Urinary bladder (tissue), 4 donors: ENCODE results near the gene CTSE. TPM values are rescaled to one million over a fixed set of nuclear protein-coding genes. Genes with fewer than 3 reads are reported as not detected.
"Not testable (repeated sequence)": the region's sequence is repeated elsewhere in the genome, so short reads cannot be mapped to it uniquely, and the experiment has no call there.

ENCODE experiments used
- DNase-seq: peaks from one replicate; pipeline ENCODE4 v3.0.0-alpha.2; 2015; ENCODE audit errors: extremely low spot score
- H3K27ac ChIP-seq: one replicate; pipeline ENCODE4 v1.5.1; 2013; ENCODE audit warnings: low read depth, mild to moderate bottlenecking, moderate library complexity
- H3K36me3 ChIP-seq: one replicate; pipeline ENCODE4 v1.6.1; 2013; ENCODE audit warnings: mild to moderate bottlenecking, moderate library complexity; ENCODE audit not compliant: insufficient read depth
- H3K4me1 ChIP-seq: one replicate; pipeline ENCODE4 v1.6.1; 2013; ENCODE audit warnings: mild to moderate bottlenecking, moderate library complexity; ENCODE audit not compliant: insufficient read depth
- H3K4me3 ChIP-seq: one replicate; pipeline ENCODE4 v1.5.1; 2013; ENCODE audit warnings: low read depth, low read length
- WGBS: extraction: QIAGEN DNeasy Blood & Tissue Kit; methylation state at CpG from one replicate; pipeline ENCODE4 v1.1.7; 2013; 5-methylcytosine and 5-hydroxymethylcytosine counted together
- polyA plus RNA-seq: library from polyadenylated mRNA; stranded (reverse); fragments of 200-250 nt; gene quantifications from one replicate; pipeline ENCODE4 v1.2.3, GENCODE V29; 2013
- total RNA-seq: library from RNA; depleted of rRNA; stranded (reverse); fragments of >200 nt; gene quantifications from one replicate; pipeline ENCODE4 v1.2.3, GENCODE V29; 2014
- donor health status: healthy with polysubstance abuse.
- donor health status: healthy.

CTSE gene
- total and polyA plus RNA-seq, 2 donors: 0.26 to 0.72 TPM

DNA sequence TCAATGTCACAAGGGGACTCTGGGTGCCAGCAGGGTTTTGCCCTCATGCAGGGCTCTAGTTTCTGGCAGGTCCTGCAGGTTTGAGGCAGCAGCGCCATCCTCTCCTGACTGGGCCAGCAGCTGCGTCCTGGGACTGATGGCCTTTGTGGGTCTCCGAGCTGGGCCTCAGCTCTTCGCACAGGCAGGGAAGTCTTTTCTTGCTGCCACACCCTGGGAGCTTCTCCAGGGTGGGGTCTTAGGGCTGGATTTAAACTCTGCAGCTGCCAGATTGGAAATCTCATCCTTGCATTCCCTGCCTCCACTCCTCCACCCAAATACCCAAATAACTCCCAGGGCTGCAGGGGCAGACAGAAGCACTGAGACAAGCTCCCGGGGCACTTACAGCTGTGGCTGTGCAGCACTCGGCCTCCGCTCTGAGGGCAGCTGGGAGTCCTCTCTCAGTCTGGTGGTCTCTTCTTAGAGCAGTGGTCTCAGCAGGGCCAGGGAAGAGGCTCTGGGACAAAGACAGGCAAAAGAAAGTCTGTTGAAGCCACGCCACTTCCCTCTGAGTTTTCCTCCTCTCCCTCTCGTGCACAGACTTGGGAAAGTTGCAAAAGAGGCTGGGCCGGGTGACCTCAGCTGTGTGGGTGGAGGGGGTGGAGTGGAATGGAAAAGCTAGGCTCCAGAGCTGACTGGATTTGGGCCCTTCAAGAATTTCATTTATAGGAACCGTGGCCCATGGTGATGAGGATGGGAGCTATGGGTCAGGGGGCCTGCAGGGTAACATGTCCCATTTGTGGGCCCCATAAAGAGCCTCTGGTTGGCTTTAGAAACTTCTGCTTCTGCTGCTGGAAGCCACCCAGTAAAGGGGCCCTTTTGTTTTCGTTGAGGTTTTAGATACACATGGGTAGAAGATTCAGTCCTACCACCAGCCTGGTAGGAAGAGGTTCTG is 20.6 kb downstream of the CTSE start, which contains the start of gene RAB7B:
RAB7B (minus strand) TSS at position 525 of the 931 bp plus-strand sequence. CDS start 9,260 bp downstream, outside the sequence.
- H3K27ac ChIP-seq: no peak within 1 kb of the TSS
- H3K4me3 ChIP-seq: peak within 1 kb of the TSS; percentile 15
- WGBS: 28% methylated on average over 12 of the region's 12 CpGs
- H3K36me3 ChIP-seq: no peaks in the 10 kb centered on the region
- no peaks in the 10 kb centered on the region for H3K4me1 ChIP-seq
- DNase-seq: no peak

DNA sequence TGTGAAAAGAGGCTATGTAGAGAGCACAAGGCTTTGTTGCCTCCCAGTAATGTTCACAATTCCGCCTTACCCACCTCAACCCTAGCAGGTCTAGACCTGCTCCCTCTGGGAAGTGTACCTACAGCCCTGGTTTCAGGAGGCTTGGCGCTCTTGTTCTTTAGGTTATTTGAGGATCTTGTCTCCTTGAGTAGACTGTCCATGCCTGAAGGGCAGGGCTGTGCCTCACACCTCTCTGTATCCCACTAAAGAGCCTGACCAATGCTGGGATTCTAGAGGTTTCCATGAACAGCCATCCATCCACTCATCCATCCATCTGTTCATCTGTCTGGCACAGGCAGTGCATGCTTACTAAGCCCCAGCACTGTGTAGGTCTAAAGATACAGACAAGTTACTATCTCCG is 21.5 kb downstream of the CTSE start:
- no peaks in the 10 kb centered on the region for H3K4me1 ChIP-seq
- DNase-seq: no peak

DNA sequence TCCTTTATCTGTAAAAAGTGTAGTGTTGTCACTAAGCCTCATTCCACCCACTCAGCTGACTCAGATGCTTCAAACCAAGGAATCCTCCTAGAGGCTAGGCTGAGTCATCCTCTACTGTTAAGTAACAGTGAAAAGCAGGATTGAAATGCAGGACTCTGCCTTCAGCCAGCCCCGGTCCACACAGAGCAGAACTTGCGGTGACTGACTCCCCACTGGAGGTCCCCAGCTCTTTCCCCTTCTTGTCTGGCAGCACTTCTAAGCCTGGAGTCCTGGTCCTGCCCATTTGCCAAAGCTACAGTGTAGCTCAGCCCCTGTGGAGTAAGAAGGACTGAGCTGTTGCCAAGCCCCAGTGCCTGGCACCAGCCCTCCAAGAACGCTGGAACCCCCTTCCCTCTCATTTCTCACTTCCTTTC is 22.2 kb downstream of the CTSE start:
- 17% methylated on average over 3 of the region's 3 CpGs for WGBS

More for the DNA sequence above, 21.5 kb downstream of the CTSE start:
- no peaks in the 10 kb centered on the region for H3K36me3 ChIP-seq
- no peak overlapping the region for H3K27ac ChIP-seq
- H3K4me3 ChIP-seq: no peak overlapping the region
- 85% methylated on average over 3 of the region's 3 CpGs for WGBS

DNA sequence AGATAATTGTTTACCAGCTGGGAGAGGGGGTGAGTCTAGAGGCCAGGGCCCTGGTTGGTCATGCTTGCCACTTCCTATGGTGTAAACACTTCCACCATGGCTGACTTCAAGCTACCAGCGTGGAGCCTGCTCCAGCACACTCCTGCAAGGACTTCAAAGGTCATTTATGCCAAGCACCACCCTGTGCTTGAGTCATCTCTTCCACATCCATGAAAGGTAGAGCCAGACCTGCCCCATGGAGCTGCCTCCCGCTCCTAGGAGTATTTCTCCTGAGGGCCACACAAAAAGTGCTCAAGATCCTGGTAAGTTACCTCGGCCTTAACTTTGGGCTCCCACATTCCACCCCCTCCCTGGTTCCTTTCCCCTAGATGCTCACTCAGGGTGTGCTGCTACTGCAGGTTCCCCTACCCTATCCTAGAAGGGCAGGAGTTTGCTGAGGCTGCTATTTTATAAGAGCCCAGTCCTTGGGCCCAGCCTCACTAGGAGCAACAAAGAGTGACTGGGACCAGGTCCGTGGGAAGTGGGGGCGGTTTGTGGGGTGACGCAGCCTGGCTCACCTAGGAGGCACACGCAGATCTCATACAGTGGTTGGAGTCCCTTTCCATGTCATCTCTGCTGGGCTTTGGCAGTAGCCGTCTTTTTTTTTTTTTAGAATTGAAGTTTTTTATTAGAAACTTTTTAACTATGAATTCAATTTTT is 22.9 kb downstream of the CTSE start:
- H3K36me3 ChIP-seq: no peaks in the 10 kb centered on the region
- H3K27ac ChIP-seq: no peak overlapping the region
- H3K4me1 ChIP-seq: no peaks in the 10 kb centered on the region
- no peak overlapping the region for H3K4me3 ChIP-seq
- no peak for DNase-seq
- WGBS: 84% methylated on average over 8 of the region's 8 CpGs

More for the DNA sequence above, 22.2 kb downstream of the CTSE start:
- Histone ChIP-seq H3K4me1 (no peaks in the 10 kb centered on the region), H3K4me3 (no peak overlapping the region), H3K27ac (peak overlapping the region; percentile 49), H3K36me3 (no peaks in the 10 kb centered on the region)
- DNase-seq: no peak

DNA sequence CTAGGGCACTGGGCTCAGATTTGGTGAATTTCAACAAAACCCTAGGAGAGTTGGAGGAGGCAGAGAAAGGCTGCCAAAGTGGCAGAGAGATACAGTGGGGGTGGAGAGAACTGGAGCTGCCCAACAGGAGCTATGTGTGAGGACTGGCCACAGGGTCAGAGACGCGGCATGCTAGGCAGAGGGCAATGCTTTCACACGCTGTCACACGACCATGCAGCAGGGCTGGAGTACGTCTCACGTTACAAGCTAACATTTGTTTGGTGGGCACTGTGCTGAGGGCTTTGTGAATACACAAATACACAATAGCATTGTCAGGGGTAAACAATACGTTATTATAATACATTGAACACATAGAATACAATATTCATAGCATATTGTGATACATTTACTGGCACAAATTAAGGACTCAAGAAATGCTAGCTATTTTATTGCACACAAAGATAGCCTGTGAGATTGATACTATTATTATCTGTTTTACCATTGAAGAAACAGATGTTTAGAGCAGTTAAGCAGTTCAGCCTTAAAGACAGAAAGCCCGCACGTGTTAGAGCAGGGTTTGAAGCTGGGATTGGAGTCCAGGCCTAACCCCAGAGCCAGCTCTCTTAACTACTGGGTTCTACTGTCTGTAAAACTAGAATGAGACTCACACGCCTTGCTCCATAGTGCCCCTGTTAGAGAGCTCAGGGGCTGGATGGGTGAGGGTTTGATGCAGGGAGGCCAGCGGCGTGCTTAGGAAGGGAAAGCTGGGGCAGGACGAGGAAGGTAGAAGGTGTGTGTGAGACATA is 25.0 kb downstream of the CTSE start:
- Histone ChIP-seq H3K4me3 (no peak overlapping the region), H3K4me1 (no peaks in the 10 kb centered on the region), H3K36me3 (no peaks in the 10 kb centered on the region), H3K27ac (no peak overlapping the region)
- WGBS: 80% methylated on average over 13 of the region's 13 CpGs
- DNase-seq: no peak

DNA sequence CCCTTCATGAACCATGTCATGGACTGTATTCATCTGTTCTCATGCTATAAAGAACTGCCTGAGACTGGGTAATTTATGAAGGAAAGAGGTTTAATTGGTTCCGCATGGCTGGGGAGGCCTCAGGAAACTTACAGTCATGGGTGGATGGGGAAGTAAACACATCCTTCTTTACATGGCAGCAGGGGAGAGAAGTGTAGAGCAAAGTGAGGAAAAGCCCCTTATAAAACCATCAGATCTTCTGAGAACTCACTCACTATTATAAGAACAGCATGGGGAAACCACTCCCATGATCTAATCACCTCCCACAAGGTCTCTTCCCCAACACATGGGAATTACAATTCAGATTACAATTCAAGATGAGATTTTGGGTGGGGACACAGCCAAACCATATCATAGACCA is 27.1 kb downstream of the CTSE start:
- not testable (repeated sequence) for H3K4me1 ChIP-seq, DNase-seq, H3K36me3 ChIP-seq, H3K27ac ChIP-seq, H3K4me3 ChIP-seq
- 91% methylated on average over 1 of the region's 1 CpG for WGBS

DNA sequence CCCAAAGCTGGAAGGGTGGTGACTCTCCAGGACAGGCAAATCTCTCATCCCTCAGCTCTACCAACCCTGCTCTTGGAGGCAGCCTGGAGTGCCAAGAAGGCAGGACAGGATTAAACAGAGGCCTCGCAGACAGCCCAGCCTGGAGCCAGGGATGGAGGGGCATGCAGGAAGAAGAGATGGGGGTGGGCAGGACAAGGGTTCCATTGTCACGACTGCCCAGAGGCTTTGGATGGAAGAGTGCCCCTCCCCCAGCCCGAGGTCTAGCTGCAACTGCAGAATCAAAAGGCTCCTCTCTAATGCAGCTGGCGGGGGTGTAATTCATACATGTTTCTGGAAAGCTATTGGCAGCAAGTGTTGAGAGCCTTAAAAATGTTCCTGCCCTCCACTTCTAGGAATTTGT is 29.3 kb downstream of the CTSE start:
- 58% methylated on average over 4 of the region's 4 CpGs for WGBS
- Histone ChIP-seq H3K36me3 (no peaks in the 10 kb centered on the region), H3K4me1 (no peaks in the 10 kb centered on the region), H3K27ac (no peak overlapping the region), H3K4me3 (no peak overlapping the region)
- no peak for DNase-seq

DNA sequence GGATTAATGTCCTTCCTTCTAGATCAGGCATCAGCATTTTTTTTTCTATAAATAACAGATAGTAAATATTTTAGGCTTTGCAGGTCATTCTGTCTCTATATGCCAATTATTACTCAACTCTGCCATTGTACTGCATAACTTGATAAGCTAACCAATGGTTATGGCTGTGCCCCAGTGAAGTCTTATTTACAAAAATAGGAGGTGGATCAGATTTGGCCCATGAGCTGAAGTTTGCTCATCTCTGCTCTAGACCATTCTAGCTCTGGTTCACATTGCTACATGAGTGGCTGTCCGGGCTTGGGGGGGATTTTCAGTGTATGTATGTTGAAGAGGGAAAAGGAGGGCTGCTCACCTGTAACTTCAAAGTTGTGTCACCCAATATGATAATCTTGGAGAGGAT is 30.6 kb downstream of the CTSE start:
- 100% methylated on average over 1 of the region's 1 CpG for WGBS
- no peaks in the 10 kb centered on the region for H3K36me3 ChIP-seq
- no peak overlapping the region for H3K27ac ChIP-seq
- no peak overlapping the region for H3K4me3 ChIP-seq
- no peaks in the 10 kb centered on the region for H3K4me1 ChIP-seq
- no peak for DNase-seq

DNA sequence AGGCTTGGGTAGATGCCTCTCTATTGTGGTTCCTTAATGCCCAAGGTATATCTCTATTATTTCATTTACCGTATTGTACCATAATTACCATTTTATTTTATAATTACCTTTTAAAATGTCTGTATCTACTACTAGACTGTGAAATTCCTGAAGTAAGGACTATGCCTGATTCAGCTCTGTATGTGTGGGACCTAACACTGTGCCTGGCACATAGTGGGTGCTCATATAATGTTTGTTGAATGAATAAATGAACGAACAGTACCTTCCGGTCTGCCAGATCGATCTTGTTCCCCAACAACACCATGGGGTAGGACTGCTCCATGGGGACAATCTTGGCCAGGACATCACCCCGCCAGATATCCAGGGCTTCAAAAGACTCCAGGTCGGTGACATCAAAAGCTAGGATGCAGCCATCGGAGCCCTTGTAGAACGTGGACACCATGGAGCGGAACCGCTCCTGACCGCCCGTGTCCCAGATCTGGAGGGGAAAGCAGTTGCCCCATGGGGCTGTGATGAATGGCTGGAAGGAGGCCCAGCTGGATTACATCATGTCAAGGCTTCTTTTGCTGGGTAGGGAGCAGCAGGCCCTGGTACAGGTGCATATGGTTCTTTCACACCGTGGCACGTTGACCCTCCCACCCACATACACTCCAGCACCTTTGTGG is 31.3 kb downstream of the CTSE start:
- no peak overlapping the region for H3K27ac ChIP-seq
- no peak for DNase-seq
- H3K36me3 ChIP-seq: no peaks in the 10 kb centered on the region
- 98% methylated on average over 14 of the region's 14 CpGs for WGBS
- H3K4me1 ChIP-seq: no peaks in the 10 kb centered on the region
- H3K4me3 ChIP-seq: no peak overlapping the region

DNA sequence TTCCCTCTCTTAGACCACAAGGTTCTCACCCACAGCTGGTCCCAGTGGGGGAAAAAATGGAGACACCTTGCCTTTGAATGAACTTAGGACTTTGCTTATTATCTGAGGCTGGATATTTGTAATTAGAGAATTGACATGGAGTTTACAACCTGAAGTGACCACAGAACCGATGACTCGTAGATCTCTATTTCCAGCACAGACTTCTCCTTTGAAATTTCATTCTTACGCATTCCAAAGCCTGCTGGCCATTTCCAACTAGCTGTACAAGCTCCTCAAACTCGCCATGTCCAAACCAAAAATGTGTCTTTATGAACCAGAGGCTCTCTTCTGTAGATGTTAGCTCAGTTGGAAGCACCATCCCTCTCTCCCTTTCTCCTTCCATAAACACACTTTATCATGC is 32.5 kb downstream of the CTSE start:
- DNase-seq: no peak
- no peaks in the 10 kb centered on the region for H3K36me3 ChIP-seq
- WGBS: 88% methylated on average over 4 of the region's 4 CpGs
- no peak overlapping the region for H3K27ac ChIP-seq
- no peak overlapping the region for H3K4me3 ChIP-seq
- no peaks in the 10 kb centered on the region for H3K4me1 ChIP-seq

DNA sequence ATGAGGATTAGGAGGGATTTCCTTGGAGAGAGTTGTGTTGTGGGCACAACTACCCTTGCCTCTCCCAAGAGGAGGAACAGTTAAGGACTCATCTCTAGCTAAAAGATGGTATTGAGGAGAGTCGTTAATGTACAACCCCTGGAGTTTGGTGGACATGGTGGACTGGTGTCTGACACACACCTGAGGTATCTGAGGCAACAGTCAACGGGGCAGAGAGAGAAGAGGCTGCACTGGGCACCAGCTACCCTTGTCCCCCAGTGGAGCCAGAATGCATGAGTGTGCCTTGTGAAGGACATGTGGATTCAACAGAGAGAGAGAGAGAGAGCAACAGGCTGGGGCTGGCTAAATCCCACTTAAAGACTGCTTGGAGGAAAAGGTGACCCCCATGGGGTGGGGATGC is 33.5 kb downstream of the CTSE start:
- WGBS: 89% methylated on average over 2 of the region's 2 CpGs
- H3K4me1 ChIP-seq: no peaks in the 10 kb centered on the region
- H3K36me3 ChIP-seq: no peaks in the 10 kb centered on the region
- H3K27ac ChIP-seq: no peak overlapping the region
- no peak overlapping the region for H3K4me3 ChIP-seq
- no peak for DNase-seq

DNA sequence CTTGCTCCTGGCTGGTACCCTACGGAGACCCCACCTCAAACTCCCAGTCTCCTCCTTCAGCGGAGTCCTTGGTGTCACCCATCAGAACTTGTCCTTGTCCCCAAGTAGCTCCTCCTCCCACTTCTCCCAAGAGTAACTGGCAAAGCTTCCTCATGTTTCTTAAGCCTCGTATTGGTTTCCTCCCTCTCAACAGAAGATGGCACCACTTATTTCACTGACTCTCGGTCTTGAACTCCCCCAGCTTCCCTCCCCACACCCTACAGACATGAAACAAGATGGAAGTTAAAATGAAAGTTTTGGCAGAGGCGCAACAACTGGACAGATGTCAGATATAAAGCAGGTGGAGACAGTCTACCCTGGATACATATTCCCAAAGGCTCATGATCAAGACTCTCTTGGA is 33.9 kb downstream of the CTSE start:
- WGBS: 90% methylated on average over 5 of the region's 5 CpGs
- no peak for DNase-seq
- Histone ChIP-seq H3K36me3 (no peaks in the 10 kb centered on the region), H3K4me3 (no peak overlapping the region), H3K4me1 (no peaks in the 10 kb centered on the region), H3K27ac (no peak overlapping the region)

DNA sequence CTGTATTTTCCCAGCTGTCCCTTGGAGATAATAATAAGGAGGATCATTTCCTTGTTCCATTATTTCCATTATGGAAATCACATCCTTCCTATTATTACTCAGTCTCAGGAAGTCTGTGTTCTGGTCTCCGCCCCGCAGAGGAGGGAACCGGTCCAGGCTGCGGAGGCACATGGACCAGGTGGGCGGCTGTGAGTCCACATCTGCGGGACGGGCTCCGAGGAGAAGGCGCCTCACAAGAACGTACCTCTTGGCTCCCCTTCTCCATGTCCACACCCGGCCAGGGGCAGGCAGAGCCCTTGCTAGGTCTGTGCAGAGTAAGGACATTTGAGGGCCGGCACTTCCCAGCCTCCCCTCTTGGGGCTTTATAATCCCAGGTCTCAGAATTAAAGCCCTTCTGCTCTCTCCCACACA is 35.1 kb downstream of the CTSE start:
- no peak for DNase-seq
- Histone ChIP-seq H3K4me1 (no peaks in the 10 kb centered on the region), H3K4me3 (no peak overlapping the region), H3K36me3 (no peaks in the 10 kb centered on the region), H3K27ac (no peak overlapping the region)
- 76% methylated on average over 12 of the region's 12 CpGs for WGBS
